Kidney (tissue), 14 donors: ENCODE measurements around the gene RAC3. TPM values are rescaled to one million over a fixed set of nuclear protein-coding genes. Genes with fewer than 3 reads are reported as not detected.

ENCODE experiments used
- DNase-seq, 5 donors: peaks; one replicate each; pipeline ENCODE4 v3.0.0-alpha.2; 2013 to 2020
- FAIRE-seq: peaks from 2 replicates; lab custom pipeline; 2012; peaks lifted over from hg19 to GRCh38; lab: Jason Lieb, UNC
- H3K27ac ChIP-seq, 2 donors: one replicate each; pipeline ENCODE4 v1.7.0; 2013; ENCODE audit warnings: low read depth in 2 of 2, low read length in 2 of 2, inconsistent platforms in 1 of 2
- H3K27me3 ChIP-seq: one replicate; pipeline ENCODE4 v1.7.1; 2013; ENCODE audit warnings: low read length, inconsistent platforms; ENCODE audit not compliant: control insufficient read depth, insufficient read depth
- H3K36me3 ChIP-seq, 3 donors: one replicate each; pipeline versions ENCODE4 v1.7.0 to v1.7.1; 2013; ENCODE audit warnings: low read length in 3 of 3, control low read depth in 1 of 3, inconsistent platforms in 1 of 3; ENCODE audit not compliant: insufficient read depth in 3 of 3, control insufficient read depth in 2 of 3
- H3K4me1 ChIP-seq, 3 donors: one replicate each; pipeline versions ENCODE4 v1.7.0 to v1.7.1; 2013; ENCODE audit warnings: low read length in 3 of 3, inconsistent platforms in 1 of 3, low read depth in 1 of 3; ENCODE audit not compliant: control insufficient read depth in 2 of 3, insufficient read depth in 2 of 3
- H3K4me3 ChIP-seq, 3 donors: one replicate each; pipeline versions ENCODE4 v1.7.0 to v1.8.1; 2013; ENCODE audit warnings: low read length in 3 of 3, control low read depth in 1 of 3, inconsistent platforms in 1 of 3
- H3K9ac ChIP-seq, 3 donors: one replicate each; pipeline versions ENCODE4 v1.7.0 to v1.7.1; 2013; ENCODE audit warnings: low read length in 3 of 3, control low read depth in 1 of 3, inconsistent platforms in 1 of 3
- H3K9me3 ChIP-seq, 3 donors: one replicate each; pipeline versions ENCODE4 v1.7.0 to v1.7.1; 2013; ENCODE audit warnings: low read length in 3 of 3, control low read depth in 1 of 3, inconsistent platforms in 1 of 3; ENCODE audit not compliant: control insufficient read depth in 2 of 3, insufficient read depth in 1 of 3
- CTCF ChIP-seq: IDR thresholded peaks from 3 replicates; pipeline ENCODE4 v1.5.1; 2012; ENCODE audit warnings: mild to moderate bottlenecking, moderate library complexity, borderline replicate concordance; ENCODE audit not compliant: insufficient read depth; ENCODE audit errors: extremely low read depth
- intact Hi-C: fragments of 100-400 bp; cut with DNase I; formaldehyde crosslinking; loops from one replicate; pipeline ENCODE4 v1.11.1; 2022
- polyA plus RNA-seq: library from polyadenylated mRNA; stranded (reverse); fragments of 350-450 nt; fragmentation: Illumina TruSeq; extraction: RNeasy Lipid Tissue Mini Kit (QIAGEN cat#74804); gene quantifications from one replicate; pipeline ENCODE4 v1.2.3, GENCODE V29; 2014; ENCODE audit warnings: low read depth, low replicate concordance; ENCODE audit not compliant: insufficient read depth
- total RNA-seq: library from RNA; stranded (reverse); fragmentation: NEBNext Ultra II Directional; extraction: Animal tissue kit (Norgen Biotek cat#: 25700); gene quantifications from one replicate; pipeline ENCODE4 v1.2.1, GENCODE V29; 2021
- donor health status: control.
- donor health status: control.
- donor health status: control.
- donor health status: control.
- donor health status: control.
- donor health status: DM: yes; HTN: yes; CAD: no.
- donor health status: Normal renal cell carcinoma (clear cell type).

Gene RAC3
- total and polyA plus RNA-seq, 2 donors from 2014 or later, result 2.6 to 13.1 TPM

GRCh38 chr17:82065193-82065637, 33.7 kb downstream of the RAC3 start:
- no peak overlapping the region for H3K27ac ChIP-seq
- intact Hi-C loops, result no loop called here
- FAIRE-seq, result no peak
- peaks cover 0 to 18% (median 4%) of the 10 kb centered on the region in 3 donors for H3K36me3 ChIP-seq
- H3K9me3 ChIP-seq, result no peaks in the 10 kb centered on the region
- peaks cover 0 to 18% (median 11%) of the 10 kb centered on the region in 3 donors for H3K4me1 ChIP-seq
- peak overlapping the region in 2 of 3 donors; percentile 75 to 77 for H3K9ac ChIP-seq
- no peak for TF ChIP-seq CTCF
- DNase-seq, result peak in 1 of 5 donors; percentile 32
- peak overlapping the region; percentile 30 to 65 (median 56) for H3K4me3 ChIP-seq
- no peaks in the 10 kb centered on the region for H3K27me3 ChIP-seq

GRCh38 chr17:82065638-82066303, 34.3 kb downstream of the RAC3 start, which contains the start of gene DUS1L:
DUS1L (minus strand) TSS chr17:82065804; CDS start chr17:82065059, 745 bp downstream.
- intact Hi-C loops, result no loop called here
- Histone ChIP-seq H3K4me1 (peaks cover 0 to 18% (median 11%) of the 10 kb centered on the region in 3 donors), H3K27ac (peak within 1 kb of the TSS; percentile 81 to 82), H3K4me3 (peak within 1 kb of the TSS; percentile 58 to 67 (median 60)), H3K36me3 (peaks cover 0 to 14% (median 2%) of the 10 kb centered on the region in 3 donors), H3K27me3 (no peaks in the 10 kb centered on the region), H3K9ac (peak within 1 kb of the TSS in 2 of 3 donors; percentile 77), H3K9me3 (no peaks in the 10 kb centered on the region)
- TF ChIP-seq CTCF, result peak; percentile 15
- no peak for FAIRE-seq
- DNase-seq, result peak in 4 of 5 donors; percentile 33 to 91 (median 71)

- Histone ChIP-seq H3K27ac (no peak overlapping the region), H3K4me1 (peaks cover 0 to 6% (median 4%) of the 10 kb centered on the region in 3 donors), H3K9ac (no peak overlapping the region), H3K36me3 (no peaks in the 10 kb centered on the region), H3K27me3 (no peaks in the 10 kb centered on the region), H3K4me3 (no peak overlapping the region), H3K9me3 (no peaks in the 10 kb centered on the region)
- DNase-seq (no peak), FAIRE-seq (no peak)
- intact Hi-C loops, result no loop called here
- no peak for TF ChIP-seq CTCF
Observed at GRCh38 chr17:82070611-82071010, 39.1 kb downstream of the RAC3 start.
